HCT116 (cell line): ENCODE measurements around the gene JCHAIN.

Experiments used
- ATF3 ChIP-seq: IDR thresholded peaks from 2 replicates; pipeline ENCODE4 v1.6.1; 2012
- CEBPB ChIP-seq: IDR thresholded peaks from 2 replicates; pipeline ENCODE4 v1.6.1; 2012; ENCODE audit warnings: low read depth
- CTCF ChIP-seq, 3 experiments: fragments of 200-600 bp in 1 of 3; sonication (generic) in 1 of 3; IDR thresholded peaks in 2 of 3; conservative IDR thresholded peaks in 1 of 3; 2 replicates each; pipeline ENCODE4 v1.5.1; 2012 to 2017; ENCODE audit warnings: low read depth in 2 of 3, low read length in 2 of 3, antibody characterized with exemption in 1 of 3, borderline replicate concordance in 1 of 3, control low read depth in 1 of 3, mild to moderate bottlenecking in 1 of 3, mixed read lengths in 1 of 3, mixed run types in 1 of 3, moderate library complexity in 1 of 3; ENCODE audit not compliant: insufficient read depth in 1 of 3
- EGR1 ChIP-seq: IDR thresholded peaks from 2 replicates; pipeline ENCODE4 v1.6.1; 2012; ENCODE audit warnings: low read depth
- EZH2 ChIP-seq: fragments of 200-600 bp; sonication (generic); IDR thresholded peaks from 2 replicates; pipeline ENCODE4 v1.6.1; 2017; ENCODE audit warnings: antibody characterized with exemption, mixed run types
- JUND ChIP-seq: IDR thresholded peaks from 2 replicates; pipeline ENCODE4 v1.6.1; 2012
- MAX ChIP-seq: IDR thresholded peaks from 2 replicates; pipeline ENCODE4 v1.6.1; 2012
- POLR2A ChIP-seq: IDR thresholded peaks from 2 replicates; pipeline ENCODE4 v1.7.0; 2011; ENCODE audit warnings: borderline replicate concordance; ENCODE audit not compliant: insufficient read depth, insufficient read length; ENCODE audit errors: extremely low read depth
- POLR2AphosphoS5 ChIP-seq: IDR thresholded peaks from 2 replicates; pipeline ENCODE4 v1.6.1; 2011; ENCODE audit warnings: mild to moderate bottlenecking, low read depth, low read length, moderate library complexity
- REST ChIP-seq: IDR thresholded peaks from 2 replicates; pipeline ENCODE4 v1.6.1; 2012; ENCODE audit warnings: low read depth

GRCh38 chr4:70681704-70682103 is 15.4 kb upstream of the JCHAIN start:
- TF ChIP-seq CTCF (IDR thresholded peaks at IDR 0.05 in 2 of 3, conservative IDR thresholded peaks at IDR 0.05 in 1 of 3; ENCODE audit: borderline replicate concordance in 1 of 3, insufficient read depth in 1 of 3, low read depth in 2 of 3, low read length in 2 of 3) (no peak), MAX (no peak), POLR2A (no peak), REST (no peak), EZH2 (no peak), POLR2AphosphoS5 (no peak), JUND (no peak), ATF3 (no peak), CEBPB (no peak), EGR1 (no peak)
